Measurements from ENCODE around the gene RBFA. TPM values are rescaled to one million over a fixed set of nuclear protein-coding genes. Genes with fewer than 3 reads are reported as not detected.

Gene RBFA
- total and polyA plus RNA-seq, 2 experiments from 2014 or later, result 21.4 to 29.4 TPM

DNA sequence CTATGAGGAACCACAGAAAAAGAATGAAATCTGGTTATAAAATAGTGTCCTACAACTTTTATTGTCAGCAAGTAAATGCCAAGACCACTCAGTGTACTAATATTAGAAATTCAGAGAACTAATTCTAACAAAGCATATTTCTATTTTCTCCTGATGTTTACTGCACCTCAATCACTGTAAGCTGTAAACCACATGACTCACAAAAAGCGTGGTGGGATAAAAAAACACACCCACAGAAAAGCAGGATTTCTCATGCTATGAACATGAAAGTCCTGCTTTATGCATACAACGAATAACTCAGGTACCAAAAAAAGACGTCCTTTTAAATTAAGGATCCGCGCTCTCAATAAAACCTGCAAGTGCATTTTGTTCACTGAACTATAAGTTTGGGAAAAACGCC, 46.7 kb upstream of the RBFA start:
- 1% methylated on average over 6 of the region's 6 CpGs for WGBS (ENCODE audit: low lambda C conversion rate, missing lambda C conversion rate)
- peak overlapping the region; percentile 82 for H3K4me3 ChIP-seq
- no peak for TF ChIP-seq EZH2 (IDR thresholded peaks at IDR 0.05; ENCODE audit: borderline replicate concordance)
- TF ChIP-seq, protein P1, sequence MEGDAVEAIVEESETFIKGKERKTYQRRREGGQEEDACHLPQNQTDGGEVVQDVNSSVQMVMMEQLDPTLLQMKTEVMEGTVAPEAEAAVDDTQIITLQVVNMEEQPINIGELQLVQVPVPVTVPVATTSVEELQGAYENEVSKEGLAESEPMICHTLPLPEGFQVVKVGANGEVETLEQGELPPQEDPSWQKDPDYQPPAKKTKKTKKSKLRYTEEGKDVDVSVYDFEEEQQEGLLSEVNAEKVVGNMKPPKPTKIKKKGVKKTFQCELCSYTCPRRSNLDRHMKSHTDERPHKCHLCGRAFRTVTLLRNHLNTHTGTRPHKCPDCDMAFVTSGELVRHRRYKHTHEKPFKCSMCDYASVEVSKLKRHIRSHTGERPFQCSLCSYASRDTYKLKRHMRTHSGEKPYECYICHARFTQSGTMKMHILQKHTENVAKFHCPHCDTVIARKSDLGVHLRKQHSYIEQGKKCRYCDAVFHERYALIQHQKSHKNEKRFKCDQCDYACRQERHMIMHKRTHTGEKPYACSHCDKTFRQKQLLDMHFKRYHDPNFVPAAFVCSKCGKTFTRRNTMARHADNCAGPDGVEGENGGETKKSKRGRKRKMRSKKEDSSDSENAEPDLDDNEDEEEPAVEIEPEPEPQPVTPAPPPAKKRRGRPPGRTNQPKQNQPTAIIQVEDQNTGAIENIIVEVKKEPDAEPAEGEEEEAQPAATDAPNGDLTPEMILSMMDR (IDR thresholded peaks at IDR 0.05; ENCODE audit: poor library complexity), result no peak
- no peak for TF ChIP-seq EZH2phosphoT487 (IDR thresholded peaks at IDR 0.05; ENCODE audit: low read depth, severe bottlenecking, unreplicated experiment)
- peaks cover 60% of the 10 kb centered on the region for H3K79me2 ChIP-seq
- no peak for DNase-seq (ENCODE audit: low spot score)
- peak overlapping the region; percentile 93 for H2AFZ ChIP-seq
- no peaks in the 10 kb centered on the region for H3K36me3 ChIP-seq (replicated peaks; ENCODE audit: insufficient read depth, low read depth)
- peaks cover 13% of the 10 kb centered on the region for H3K4me1 ChIP-seq (ENCODE audit: insufficient read depth)
- H3K9me2 ChIP-seq (replicated peaks; ENCODE audit: insufficient read depth), result no peaks in the 10 kb centered on the region
- peak overlapping the region; percentile 79 for H3K4me2 ChIP-seq
- peaks cover 44% of the 10 kb centered on the region for H4K20me1 ChIP-seq (ENCODE audit: insufficient read depth, poor library complexity, severe bottlenecking)
- peak overlapping the region; percentile 99 for H3K27ac ChIP-seq
- no peaks in the 10 kb centered on the region for H3K9me3 ChIP-seq (ENCODE audit: low read depth)
- H3K27me3 ChIP-seq, result no peaks in the 10 kb centered on the region

DNA sequence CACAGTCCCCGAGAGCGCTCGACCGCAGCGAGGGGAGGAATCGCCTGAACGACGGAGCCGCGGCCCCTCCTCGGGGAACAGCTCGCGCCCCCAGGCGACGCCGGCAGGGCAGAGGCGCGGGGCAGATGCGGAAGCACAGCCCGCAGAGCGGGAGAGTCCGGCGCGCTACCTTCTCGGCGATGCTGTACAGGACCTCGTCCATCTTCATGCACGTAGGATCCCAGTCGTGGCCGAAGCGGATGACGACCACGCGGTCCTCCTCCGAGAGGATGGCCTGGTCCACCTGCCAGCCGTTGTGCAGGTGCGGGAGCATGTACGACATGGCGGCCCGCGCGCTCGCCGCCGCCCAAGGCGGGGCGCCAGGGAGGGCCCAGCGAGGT, 46.2 kb upstream of the RBFA start:
- peak overlapping the region; percentile 99 for H3K27ac ChIP-seq
- DNase-seq (ENCODE audit: low spot score), result peak; percentile 77
- H3K9me3 ChIP-seq (ENCODE audit: low read depth), result no peaks in the 10 kb centered on the region
- H2AFZ ChIP-seq, result peak overlapping the region; percentile 93
- peaks cover 55% of the 10 kb centered on the region for H3K79me2 ChIP-seq
- H3K36me3 ChIP-seq (replicated peaks; ENCODE audit: insufficient read depth, low read depth), result no peaks in the 10 kb centered on the region
- H3K27me3 ChIP-seq, result no peaks in the 10 kb centered on the region
- 2% methylated on average over 30 of the region's 48 CpGs for WGBS (ENCODE audit: low lambda C conversion rate, missing lambda C conversion rate)
- peak overlapping the region; percentile 79 for H3K4me2 ChIP-seq
- TF ChIP-seq, protein P1 (IDR thresholded peaks at IDR 0.05; ENCODE audit: poor library complexity), result peak; percentile 25
- TF ChIP-seq EZH2phosphoT487 (IDR thresholded peaks at IDR 0.05; ENCODE audit: low read depth, severe bottlenecking, unreplicated experiment), result no peak
- H4K20me1 ChIP-seq (ENCODE audit: insufficient read depth, poor library complexity, severe bottlenecking), result peaks cover 39% of the 10 kb centered on the region
- no peaks in the 10 kb centered on the region for H3K9me2 ChIP-seq (replicated peaks; ENCODE audit: insufficient read depth)
- peak overlapping the region; percentile 82 for H3K4me3 ChIP-seq
- H3K4me1 ChIP-seq (ENCODE audit: insufficient read depth), result peaks cover 13% of the 10 kb centered on the region

DNA sequence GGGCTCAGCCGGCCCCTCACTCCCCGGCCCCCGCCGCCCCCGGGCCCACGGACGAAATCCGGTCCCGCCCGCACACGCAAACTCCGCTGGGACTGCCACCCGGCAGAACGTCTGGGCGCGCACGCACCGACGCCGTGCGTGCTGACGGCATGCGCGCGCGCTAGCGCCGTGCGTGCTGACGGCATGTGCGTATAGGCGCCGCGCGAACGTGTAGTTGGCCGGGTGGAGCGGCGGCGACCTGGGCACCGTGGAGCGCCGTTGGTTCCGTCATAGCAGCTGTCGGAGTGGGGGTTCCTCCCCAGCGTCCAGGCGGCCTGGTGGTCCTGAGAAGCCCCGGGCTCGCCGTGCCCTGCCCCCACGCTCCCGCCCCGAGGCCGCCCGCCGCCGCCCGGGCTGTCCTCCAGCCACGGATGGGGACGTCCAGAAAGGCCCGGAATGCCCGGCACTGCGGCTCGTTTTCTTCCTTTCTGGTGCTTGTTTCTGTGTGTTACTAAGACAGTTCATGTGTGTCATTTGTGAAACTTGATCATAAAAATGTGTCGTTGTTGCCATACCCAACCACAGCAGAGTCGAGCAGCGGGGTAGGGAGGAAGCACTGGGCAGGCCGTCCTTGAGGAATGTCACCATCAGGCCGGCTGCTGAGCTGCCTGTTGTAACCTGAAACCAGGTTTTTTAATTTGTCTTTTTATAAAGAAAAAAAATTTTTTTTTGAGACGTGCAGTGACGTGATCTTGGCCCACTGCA, 45.6 kb upstream of the RBFA start, which contains the start of gene TXNL4A:
TSS of gene TXNL4A (minus strand) at position 113 of the 744 bp plus-strand sequence. CDS start 171 bp downstream, outside the sequence.
- H3K36me3 ChIP-seq (replicated peaks; ENCODE audit: insufficient read depth, low read depth), result no peaks in the 10 kb centered on the region
- H3K4me1 ChIP-seq (ENCODE audit: insufficient read depth), result peaks cover 13% of the 10 kb centered on the region
- H3K27me3 ChIP-seq, result no peaks in the 10 kb centered on the region
- H3K4me3 ChIP-seq, result peak within 1 kb of the TSS; percentile 82
- peak within 1 kb of the TSS; percentile 79 for H3K4me2 ChIP-seq
- H3K27ac ChIP-seq, result peak within 1 kb of the TSS; percentile 99
- H2AFZ ChIP-seq, result peak within 1 kb of the TSS; percentile 93
- H3K9me2 ChIP-seq (replicated peaks; ENCODE audit: insufficient read depth), result no peaks in the 10 kb centered on the region
- peak; percentile 92 for DNase-seq (ENCODE audit: low spot score)
- WGBS (ENCODE audit: low lambda C conversion rate, missing lambda C conversion rate), result under 1% methylated on average over 29 of the region's 71 CpGs
- peaks cover 34% of the 10 kb centered on the region for H4K20me1 ChIP-seq (ENCODE audit: insufficient read depth, poor library complexity, severe bottlenecking)
- H3K9me3 ChIP-seq (ENCODE audit: low read depth), result no peaks in the 10 kb centered on the region
- peaks cover 49% of the 10 kb centered on the region for H3K79me2 ChIP-seq
- TF ChIP-seq EZH2phosphoT487 (IDR thresholded peaks at IDR 0.05; ENCODE audit: low read depth, severe bottlenecking, unreplicated experiment), result no peak
- TF ChIP-seq, protein P1 (IDR thresholded peaks at IDR 0.05; ENCODE audit: poor library complexity), result no peak
- no peak for TF ChIP-seq EZH2 (IDR thresholded peaks at IDR 0.05; ENCODE audit: borderline replicate concordance)
